ENCODE results near the gene CTLA4.
"Not testable (repeated sequence)": the region's sequence is repeated elsewhere in the genome, so short reads cannot be mapped to it uniquely, and the experiment has no call there.

Gene CTLA4

GRCh38 chr2:203878063-203878462, 10.5 kb downstream of the CTLA4 start:
- Histone ChIP-seq H3K4me3 (ENCODE audit: low read depth, low read length) (no peak overlapping the region), H3K4me1 (ENCODE audit: control insufficient read depth, insufficient read depth, low read length) (no peaks in the 10 kb centered on the region), H3K27me3 (ENCODE audit: control insufficient read depth, insufficient read depth, low read length) (no peaks in the 10 kb centered on the region), H3K9ac (ENCODE audit: low read depth, low read length) (no peak overlapping the region), H3K36me3 (ENCODE audit: control insufficient read depth, insufficient read depth, low read length) (no peaks in the 10 kb centered on the region), H3K9me3 (ENCODE audit: control insufficient read depth, insufficient read depth, low read length) (no peaks in the 10 kb centered on the region)

GRCh38 chr2:203880557-203881125, 13.1 kb downstream of the CTLA4 start:
- no peaks in the 10 kb centered on the region for H3K36me3 ChIP-seq (ENCODE audit: control insufficient read depth, insufficient read depth, low read length)
- H3K4me1 ChIP-seq (ENCODE audit: control insufficient read depth, insufficient read depth, low read length): no peaks in the 10 kb centered on the region
- H3K27me3 ChIP-seq (ENCODE audit: control insufficient read depth, insufficient read depth, low read length): no peaks in the 10 kb centered on the region
- no peak overlapping the region for H3K9ac ChIP-seq (ENCODE audit: low read depth, low read length)
- H3K9me3 ChIP-seq (ENCODE audit: control insufficient read depth, insufficient read depth, low read length): no peaks in the 10 kb centered on the region
- no peak overlapping the region for H3K4me3 ChIP-seq (ENCODE audit: low read depth, low read length)

- H3K9me3 ChIP-seq (ENCODE audit: control insufficient read depth, insufficient read depth, low read length); H3K4me1 ChIP-seq (ENCODE audit: control insufficient read depth, insufficient read depth, low read length); H3K4me3 ChIP-seq (ENCODE audit: low read depth, low read length); H3K9ac ChIP-seq (ENCODE audit: low read depth, low read length); H3K36me3 ChIP-seq (ENCODE audit: control insufficient read depth, insufficient read depth, low read length); H3K27me3 ChIP-seq (ENCODE audit: control insufficient read depth, insufficient read depth, low read length): not testable (repeated sequence)
These were observed 13.6 kb downstream of the CTLA4 start for GRCh38 chr2:203881185-203881584.

- Histone ChIP-seq H3K4me1 (ENCODE audit: control insufficient read depth, insufficient read depth, low read length) (no peaks in the 10 kb centered on the region), H3K9ac (ENCODE audit: low read depth, low read length) (no peak overlapping the region), H3K9me3 (ENCODE audit: control insufficient read depth, insufficient read depth, low read length) (no peaks in the 10 kb centered on the region), H3K36me3 (ENCODE audit: control insufficient read depth, insufficient read depth, low read length) (no peaks in the 10 kb centered on the region), H3K27me3 (ENCODE audit: control insufficient read depth, insufficient read depth, low read length) (no peaks in the 10 kb centered on the region), H3K4me3 (ENCODE audit: low read depth, low read length) (no peak overlapping the region)
These were observed 15.0 kb downstream of the CTLA4 start for GRCh38 chr2:203882551-203882950.

GRCh38 chr2:203886661-203887151, 19.1 kb downstream of the CTLA4 start:
- no peaks in the 10 kb centered on the region for H3K4me1 ChIP-seq (ENCODE audit: control insufficient read depth, insufficient read depth, low read length)
- no peak overlapping the region for H3K9ac ChIP-seq (ENCODE audit: low read depth, low read length)
- no peak overlapping the region for H3K4me3 ChIP-seq (ENCODE audit: low read depth, low read length)
- H3K9me3 ChIP-seq (ENCODE audit: control insufficient read depth, insufficient read depth, low read length): no peaks in the 10 kb centered on the region
- no peaks in the 10 kb centered on the region for H3K27me3 ChIP-seq (ENCODE audit: control insufficient read depth, insufficient read depth, low read length)
- no peaks in the 10 kb centered on the region for H3K36me3 ChIP-seq (ENCODE audit: control insufficient read depth, insufficient read depth, low read length)

GRCh38 chr2:203887677-203888076, 20.1 kb downstream of the CTLA4 start:
- Histone ChIP-seq H3K9ac (ENCODE audit: low read depth, low read length) (no peak overlapping the region), H3K27me3 (ENCODE audit: control insufficient read depth, insufficient read depth, low read length) (no peaks in the 10 kb centered on the region), H3K4me3 (ENCODE audit: low read depth, low read length) (no peak overlapping the region), H3K9me3 (ENCODE audit: control insufficient read depth, insufficient read depth, low read length) (no peaks in the 10 kb centered on the region), H3K4me1 (ENCODE audit: control insufficient read depth, insufficient read depth, low read length) (no peaks in the 10 kb centered on the region), H3K36me3 (ENCODE audit: control insufficient read depth, insufficient read depth, low read length) (no peaks in the 10 kb centered on the region)

GRCh38 chr2:203889542-203889941, 22.0 kb downstream of the CTLA4 start:
- Histone ChIP-seq H3K4me1 (ENCODE audit: control insufficient read depth, insufficient read depth, low read length) (no peaks in the 10 kb centered on the region), H3K9me3 (ENCODE audit: control insufficient read depth, insufficient read depth, low read length) (no peaks in the 10 kb centered on the region), H3K27me3 (ENCODE audit: control insufficient read depth, insufficient read depth, low read length) (no peaks in the 10 kb centered on the region), H3K36me3 (ENCODE audit: control insufficient read depth, insufficient read depth, low read length) (no peaks in the 10 kb centered on the region), H3K4me3 (ENCODE audit: low read depth, low read length) (no peak overlapping the region), H3K9ac (ENCODE audit: low read depth, low read length) (no peak overlapping the region)

GRCh38 chr2:203889944-203890343, 22.4 kb downstream of the CTLA4 start:
- H3K9ac ChIP-seq (ENCODE audit: low read depth, low read length): no peak overlapping the region
- H3K36me3 ChIP-seq (ENCODE audit: control insufficient read depth, insufficient read depth, low read length): no peaks in the 10 kb centered on the region
- no peaks in the 10 kb centered on the region for H3K4me1 ChIP-seq (ENCODE audit: control insufficient read depth, insufficient read depth, low read length)
- H3K4me3 ChIP-seq (ENCODE audit: low read depth, low read length): no peak overlapping the region
- no peaks in the 10 kb centered on the region for H3K27me3 ChIP-seq (ENCODE audit: control insufficient read depth, insufficient read depth, low read length)
- H3K9me3 ChIP-seq (ENCODE audit: control insufficient read depth, insufficient read depth, low read length): no peaks in the 10 kb centered on the region

- H3K9me3 ChIP-seq (ENCODE audit: control insufficient read depth, insufficient read depth, low read length): no peaks in the 10 kb centered on the region
- H3K4me1 ChIP-seq (ENCODE audit: control insufficient read depth, insufficient read depth, low read length): no peaks in the 10 kb centered on the region
These were observed 23.2 kb downstream of the CTLA4 start for GRCh38 chr2:203890733-203891132.

GRCh38 chr2:203891474-203891873, 23.9 kb downstream of the CTLA4 start:
- Histone ChIP-seq H3K27me3 (ENCODE audit: control insufficient read depth, insufficient read depth, low read length) (no peaks in the 10 kb centered on the region), H3K9me3 (ENCODE audit: control insufficient read depth, insufficient read depth, low read length) (no peaks in the 10 kb centered on the region), H3K4me3 (ENCODE audit: low read depth, low read length) (no peak overlapping the region), H3K9ac (ENCODE audit: low read depth, low read length) (no peak overlapping the region), H3K4me1 (ENCODE audit: control insufficient read depth, insufficient read depth, low read length) (no peaks in the 10 kb centered on the region), H3K36me3 (ENCODE audit: control insufficient read depth, insufficient read depth, low read length) (no peaks in the 10 kb centered on the region)

More at GRCh38 chr2:203890733-203891132, 23.2 kb downstream of the CTLA4 start:
- H3K27me3 ChIP-seq (ENCODE audit: control insufficient read depth, insufficient read depth, low read length): no peaks in the 10 kb centered on the region
- H3K4me3 ChIP-seq (ENCODE audit: low read depth, low read length): no peak overlapping the region
- H3K9ac ChIP-seq (ENCODE audit: low read depth, low read length): no peak overlapping the region
- no peaks in the 10 kb centered on the region for H3K36me3 ChIP-seq (ENCODE audit: control insufficient read depth, insufficient read depth, low read length)

- Histone ChIP-seq H3K36me3 (ENCODE audit: control insufficient read depth, insufficient read depth, low read length) (no peaks in the 10 kb centered on the region), H3K4me3 (ENCODE audit: low read depth, low read length) (no peak overlapping the region), H3K27me3 (ENCODE audit: control insufficient read depth, insufficient read depth, low read length) (no peaks in the 10 kb centered on the region), H3K9me3 (ENCODE audit: control insufficient read depth, insufficient read depth, low read length) (no peaks in the 10 kb centered on the region), H3K9ac (ENCODE audit: low read depth, low read length) (no peak overlapping the region), H3K4me1 (ENCODE audit: control insufficient read depth, insufficient read depth, low read length) (no peaks in the 10 kb centered on the region)
These were observed 24.6 kb downstream of the CTLA4 start for GRCh38 chr2:203892207-203892606.

- Histone ChIP-seq H3K4me1 (ENCODE audit: control insufficient read depth, insufficient read depth, low read length) (no peaks in the 10 kb centered on the region), H3K9me3 (ENCODE audit: control insufficient read depth, insufficient read depth, low read length) (no peaks in the 10 kb centered on the region), H3K27me3 (ENCODE audit: control insufficient read depth, insufficient read depth, low read length) (no peaks in the 10 kb centered on the region), H3K4me3 (ENCODE audit: low read depth, low read length) (no peak overlapping the region), H3K36me3 (ENCODE audit: control insufficient read depth, insufficient read depth, low read length) (no peaks in the 10 kb centered on the region), H3K9ac (ENCODE audit: low read depth, low read length) (no peak overlapping the region)
These were observed 25.8 kb downstream of the CTLA4 start for GRCh38 chr2:203893401-203893800.

All from iPS-15b (cell line).